Suprapubic skin (tissue), 3 donors: Measurements from ENCODE around the gene ENGASE.

ENCODE experiments used
- POLR2A ChIP-seq, 2 donors: fragments of 450-650 bp; IDR thresholded peaks; one replicate each; pipeline ENCODE4 v1.6.1; 2017; ENCODE audit warnings: antibody characterized with exemption in 2 of 2, mild to moderate bottlenecking in 2 of 2, moderate library complexity in 2 of 2
- TF ChIP-seq, protein P1 (sequence below), 2 donors: fragments of 200-600 bp in 1 of 2; fragments of 450-650 bp in 1 of 2; sonication (generic) in 1 of 2; IDR thresholded peaks; one replicate each; pipeline ENCODE4 v1.5.1; 2016 to 2019; ENCODE audit warnings: antibody characterized with exemption in 2 of 2, mild to moderate bottlenecking in 1 of 2, moderate library complexity in 1 of 2

DNA sequence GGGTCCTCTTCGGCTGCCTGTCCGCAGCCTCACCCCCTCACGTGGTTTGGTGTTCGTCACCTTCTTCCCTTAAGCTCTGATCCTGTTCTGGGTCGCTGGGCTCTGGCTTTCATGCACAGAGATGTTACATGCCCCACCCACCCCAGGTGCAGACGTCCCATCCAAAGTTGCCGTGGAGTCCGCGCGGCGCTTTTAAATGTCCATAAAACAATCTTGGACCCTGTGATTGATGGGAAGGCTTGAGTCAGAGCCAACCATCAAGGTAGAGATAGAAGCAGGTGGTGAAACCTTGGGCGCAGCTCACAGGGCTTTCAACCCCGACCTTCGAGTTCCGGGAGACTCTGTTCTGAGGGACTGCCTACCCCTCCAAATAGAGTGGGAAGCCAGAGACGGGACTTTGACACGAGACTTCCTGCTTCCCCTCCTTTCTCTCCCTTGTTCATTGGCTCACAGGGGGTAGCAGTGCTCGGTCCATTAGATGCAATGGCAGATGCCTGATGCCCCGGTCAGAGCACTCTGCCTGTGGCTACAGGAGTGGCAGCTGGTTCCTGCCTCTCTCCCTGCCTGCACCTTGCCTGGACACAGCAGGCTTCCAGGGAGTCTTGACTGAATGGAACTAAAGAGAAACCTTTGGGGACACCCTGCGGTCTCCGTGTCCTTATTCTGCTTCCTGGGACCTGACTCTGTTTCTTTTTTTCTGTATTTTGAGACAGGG lies 4.0 kb downstream of the ENGASE start:
- TF ChIP-seq, protein P1, sequence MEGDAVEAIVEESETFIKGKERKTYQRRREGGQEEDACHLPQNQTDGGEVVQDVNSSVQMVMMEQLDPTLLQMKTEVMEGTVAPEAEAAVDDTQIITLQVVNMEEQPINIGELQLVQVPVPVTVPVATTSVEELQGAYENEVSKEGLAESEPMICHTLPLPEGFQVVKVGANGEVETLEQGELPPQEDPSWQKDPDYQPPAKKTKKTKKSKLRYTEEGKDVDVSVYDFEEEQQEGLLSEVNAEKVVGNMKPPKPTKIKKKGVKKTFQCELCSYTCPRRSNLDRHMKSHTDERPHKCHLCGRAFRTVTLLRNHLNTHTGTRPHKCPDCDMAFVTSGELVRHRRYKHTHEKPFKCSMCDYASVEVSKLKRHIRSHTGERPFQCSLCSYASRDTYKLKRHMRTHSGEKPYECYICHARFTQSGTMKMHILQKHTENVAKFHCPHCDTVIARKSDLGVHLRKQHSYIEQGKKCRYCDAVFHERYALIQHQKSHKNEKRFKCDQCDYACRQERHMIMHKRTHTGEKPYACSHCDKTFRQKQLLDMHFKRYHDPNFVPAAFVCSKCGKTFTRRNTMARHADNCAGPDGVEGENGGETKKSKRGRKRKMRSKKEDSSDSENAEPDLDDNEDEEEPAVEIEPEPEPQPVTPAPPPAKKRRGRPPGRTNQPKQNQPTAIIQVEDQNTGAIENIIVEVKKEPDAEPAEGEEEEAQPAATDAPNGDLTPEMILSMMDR (IDR thresholded peaks at IDR 0.05) = no peak
- no peak for TF ChIP-seq POLR2A (IDR thresholded peaks at IDR 0.05)
